Measurements from ENCODE around the gene CAPN15. TPM values are rescaled to one million over a fixed set of nuclear protein-coding genes. Genes with fewer than 3 reads are reported as not detected.

Gene CAPN15
- total RNA-seq, 1 donor from 2014 or later: 49.2 TPM

- DNase-seq (ENCODE audit: low spot score): no peak
Observed at GRCh38 chr16:574021-574760, 46.7 kb downstream of the CAPN15 start.

- no peak for DNase-seq (ENCODE audit: low spot score)
Observed at GRCh38 chr16:575354-576196, 48.1 kb downstream of the CAPN15 start.

GRCh38 chr16:576197-576822, 48.8 kb downstream of the CAPN15 start:
- DNase-seq (ENCODE audit: low spot score): no peak

GRCh38 chr16:576823-577201, 49.3 kb downstream of the CAPN15 start:
- no peak for DNase-seq (ENCODE audit: low spot score)

- no peak for DNase-seq (ENCODE audit: low spot score)
Observed at GRCh38 chr16:577796-578195, 50.3 kb downstream of the CAPN15 start.

DNA sequence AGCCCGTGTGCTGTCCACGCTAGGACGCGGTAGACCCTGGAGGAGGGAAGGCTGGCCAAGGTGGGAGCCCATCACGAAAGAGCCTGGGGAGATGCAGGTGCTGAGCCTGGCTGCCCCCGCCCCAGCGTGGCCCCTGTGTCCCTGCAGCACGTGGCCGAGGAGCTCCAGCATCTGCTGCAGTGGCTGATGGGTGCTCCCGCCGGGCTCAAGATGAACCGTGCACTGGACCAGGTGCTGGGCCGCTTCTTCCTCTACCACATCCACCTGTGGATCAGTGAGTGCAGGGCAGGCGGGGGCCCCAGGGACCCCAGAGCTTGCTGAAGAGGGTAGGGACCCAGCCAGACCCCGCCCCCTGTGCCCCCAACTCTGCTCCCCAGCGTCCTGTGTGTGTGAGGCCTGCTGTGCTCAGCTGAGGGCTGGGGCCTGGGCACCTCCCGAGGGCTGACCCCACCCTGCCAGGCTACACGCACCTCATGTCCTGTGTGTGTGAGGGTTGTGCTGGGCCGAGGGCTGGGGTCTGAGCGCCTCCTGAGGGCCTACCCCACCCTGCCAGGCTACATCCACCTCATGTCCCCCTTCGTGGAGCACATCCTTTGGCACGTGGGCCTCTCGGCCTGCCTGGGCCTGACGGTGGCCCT, 50.8 kb downstream of the CAPN15 start:
- DNase-seq (ENCODE audit: low spot score): no peak

DNA sequence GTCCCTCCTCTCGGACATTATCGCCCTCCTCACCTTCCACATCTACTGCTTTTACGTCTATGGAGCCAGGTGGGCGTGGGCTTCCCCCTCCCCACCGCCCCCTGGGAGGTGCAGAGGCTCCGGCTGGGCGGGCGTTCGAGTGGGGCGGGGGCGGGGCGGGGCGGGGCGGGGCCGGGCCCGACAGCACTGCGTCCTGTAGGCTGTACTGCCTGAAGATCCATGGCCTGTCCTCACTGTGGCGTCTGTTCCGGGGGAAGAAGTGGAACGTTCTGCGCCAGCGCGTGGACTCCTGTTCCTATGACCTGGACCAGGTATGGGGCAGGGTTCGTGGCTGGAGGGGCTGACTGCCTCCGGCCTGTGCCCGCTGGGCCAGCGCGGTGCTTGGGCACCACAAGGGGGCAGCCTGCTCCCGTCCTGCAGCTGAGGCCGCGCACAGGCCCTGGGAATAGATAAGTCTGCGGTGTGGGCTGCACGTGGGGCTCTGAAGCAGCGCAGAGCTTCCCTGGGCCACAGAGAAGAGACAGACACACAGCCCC, 51.4 kb downstream of the CAPN15 start:
- DNase-seq (ENCODE audit: low spot score): no peak

DNA sequence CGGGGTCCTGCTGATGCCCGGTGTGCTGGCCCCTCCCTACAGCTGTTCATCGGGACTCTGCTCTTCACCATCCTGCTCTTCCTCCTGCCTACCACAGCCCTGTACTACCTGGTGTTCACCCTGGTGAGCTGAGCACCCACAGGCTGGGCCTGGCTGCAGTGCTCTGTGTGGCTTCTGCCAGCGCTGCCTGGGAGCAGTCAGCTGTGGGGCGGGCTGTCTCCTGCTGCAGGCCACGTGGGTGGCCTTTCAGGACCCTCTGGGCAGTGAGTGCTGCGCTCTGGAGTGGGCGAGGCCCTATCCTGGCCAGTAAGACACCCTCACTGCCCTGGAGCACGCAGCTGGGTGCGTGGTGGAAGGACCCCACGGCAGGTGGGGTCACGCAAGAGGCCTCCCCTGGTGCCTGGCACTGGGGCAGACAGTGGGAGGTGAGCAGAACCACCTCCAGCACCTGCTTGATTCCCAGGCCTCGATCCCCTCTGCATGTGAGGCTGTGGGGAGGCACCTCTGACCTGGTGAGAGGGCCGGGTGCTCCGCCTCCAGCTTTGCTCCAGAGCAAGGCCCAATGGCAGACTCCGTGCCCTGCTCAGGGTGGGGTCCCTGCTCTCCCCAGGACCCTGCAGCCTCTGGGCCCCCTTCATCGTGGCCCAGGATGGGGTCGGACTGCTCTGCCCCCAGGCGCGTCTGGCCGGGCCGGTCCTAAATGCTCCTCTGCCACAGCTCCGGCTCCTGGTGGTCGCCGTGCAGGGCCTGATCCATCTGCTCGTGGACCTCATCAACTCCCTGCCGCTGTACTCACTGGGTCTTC, 52.8 kb downstream of the CAPN15 start:
- no peak for DNase-seq (ENCODE audit: low spot score)

DNA sequence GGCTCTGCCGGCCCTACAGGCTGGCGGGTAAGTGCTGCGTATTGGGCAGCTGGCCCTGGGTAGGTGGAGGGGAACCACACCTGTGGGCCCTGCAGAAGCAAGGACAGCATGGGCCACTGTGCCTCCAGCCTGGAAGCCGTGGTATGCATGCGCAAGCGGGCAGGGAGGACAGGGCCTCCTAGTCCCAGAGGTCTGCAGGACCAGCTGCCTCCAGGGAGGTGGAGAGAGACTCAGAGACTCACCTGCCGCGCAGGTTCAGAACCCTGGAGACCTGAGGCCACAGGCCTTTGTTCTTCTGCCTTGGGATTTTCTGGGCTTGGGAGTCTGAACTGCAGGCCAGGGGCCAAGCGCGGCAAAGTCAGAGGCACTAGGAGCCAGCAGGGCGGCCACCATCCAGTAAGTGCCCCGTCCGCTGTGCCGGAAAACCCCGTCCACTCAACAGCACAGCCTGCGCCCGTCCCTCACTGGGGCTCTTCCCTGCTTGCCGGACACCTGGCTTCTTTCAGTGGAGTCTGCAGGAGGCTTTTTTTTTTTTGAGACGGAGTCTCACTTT, 53.5 kb downstream of the CAPN15 start:
- no peak for DNase-seq (ENCODE audit: low spot score)

DNA sequence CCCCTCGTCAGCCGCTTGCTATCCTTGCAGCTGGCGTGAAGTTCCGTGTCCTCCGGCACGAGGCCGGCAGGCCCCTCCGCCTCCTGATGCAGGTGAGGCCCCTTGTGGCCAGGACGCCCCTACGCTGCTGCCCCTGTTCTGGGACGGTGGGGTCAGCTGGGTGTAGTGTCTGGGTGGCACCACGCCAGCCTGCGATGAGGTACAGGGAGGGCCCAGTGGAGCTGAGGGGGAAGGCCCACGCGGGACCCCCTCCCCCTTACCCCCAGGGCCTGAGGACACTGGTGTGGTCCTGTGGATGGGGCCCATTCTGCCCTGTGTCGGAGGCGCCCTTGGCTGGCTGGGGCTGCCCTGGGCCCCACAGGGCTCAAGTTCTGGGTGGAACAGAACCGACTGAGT, 54.7 kb downstream of the CAPN15 start:
- no peak for DNase-seq (ENCODE audit: low spot score)

- DNase-seq (ENCODE audit: low spot score): no peak
Observed at GRCh38 chr16:582614-583331, 55.3 kb downstream of the CAPN15 start.

GRCh38 chr16:583470-583814, 55.9 kb downstream of the CAPN15 start:
- no peak for DNase-seq (ENCODE audit: low spot score)

- DNase-seq (ENCODE audit: low spot score): no peak
Observed at GRCh38 chr16:583815-584591, 56.5 kb downstream of the CAPN15 start.

DNA sequence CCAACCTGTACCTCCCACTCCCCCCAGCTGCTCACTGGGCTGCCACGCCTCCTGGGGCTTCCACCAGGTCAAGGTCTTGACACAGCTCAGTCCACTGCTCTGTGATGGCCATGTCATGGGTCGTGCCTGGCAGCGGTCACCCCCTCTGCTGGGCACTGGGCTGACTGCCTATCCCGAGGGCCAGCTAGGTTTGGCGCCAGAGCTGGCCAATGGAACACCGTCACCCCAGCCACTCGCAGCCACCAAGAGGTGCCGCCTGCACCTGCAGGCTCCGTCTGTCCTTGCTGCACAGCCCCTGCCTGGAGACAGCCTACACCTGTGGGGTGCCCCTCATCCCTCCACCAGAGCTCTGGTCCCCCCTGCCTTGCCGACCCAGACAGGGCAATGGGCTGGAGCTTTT, 57.8 kb downstream of the CAPN15 start:
- no peak for DNase-seq (ENCODE audit: low spot score)

- no peak for DNase-seq (ENCODE audit: low spot score)
Observed at GRCh38 chr16:586047-586644, 58.6 kb downstream of the CAPN15 start.

GRCh38 chr16:586645-587590, 59.4 kb downstream of the CAPN15 start:
- no peak for DNase-seq (ENCODE audit: low spot score)

GRCh38 chr16:588639-588888, 61.1 kb downstream of the CAPN15 start:
- DNase-seq (ENCODE audit: low spot score): no peak

Measured in mesenteric fat pad (tissue), 1 donor.